GM12801 (cell line): ENCODE data around the gene SGPP2.

ENCODE experiments used
- CTCF ChIP-seq: IDR thresholded peaks from one replicate; pipeline ENCODE4 v1.5.1; 2011; ENCODE audit warnings: control low read depth; ENCODE audit not compliant: insufficient read length; ENCODE audit errors: extremely low read depth

Gene SGPP2

GRCh38 chr2:222561817-222562645, 137.7 kb downstream of the SGPP2 start:
- no peak for TF ChIP-seq CTCF

- TF ChIP-seq CTCF = no peak
Observed at GRCh38 chr2:222563106-222563718, 138.9 kb downstream of the SGPP2 start.

- no peak for TF ChIP-seq CTCF
Observed at GRCh38 chr2:222563936-222564335, 139.6 kb downstream of the SGPP2 start.

- TF ChIP-seq CTCF = no peak
Observed at GRCh38 chr2:222566229-222566628, 141.9 kb downstream of the SGPP2 start.

GRCh38 chr2:222568865-222569264, 144.5 kb downstream of the SGPP2 start:
- no peak for TF ChIP-seq CTCF

GRCh38 chr2:222569826-222570225, 145.5 kb downstream of the SGPP2 start:
- no peak for TF ChIP-seq CTCF

- TF ChIP-seq CTCF = no peak
Observed at GRCh38 chr2:222572264-222572721, 147.9 kb downstream of the SGPP2 start.
